HG03520 (cell line): ENCODE data around the gene PIGQ.

Source experiments
- ATAC-seq: cut with Tn5 transposase; IDR thresholded peaks from one replicate; pipeline ENCODE4 v1.9.1; 2021; ENCODE audit warnings: mild to moderate bottlenecking, moderate library complexity; ENCODE audit not compliant: unreplicated experiment

PIGQ gene

DNA sequence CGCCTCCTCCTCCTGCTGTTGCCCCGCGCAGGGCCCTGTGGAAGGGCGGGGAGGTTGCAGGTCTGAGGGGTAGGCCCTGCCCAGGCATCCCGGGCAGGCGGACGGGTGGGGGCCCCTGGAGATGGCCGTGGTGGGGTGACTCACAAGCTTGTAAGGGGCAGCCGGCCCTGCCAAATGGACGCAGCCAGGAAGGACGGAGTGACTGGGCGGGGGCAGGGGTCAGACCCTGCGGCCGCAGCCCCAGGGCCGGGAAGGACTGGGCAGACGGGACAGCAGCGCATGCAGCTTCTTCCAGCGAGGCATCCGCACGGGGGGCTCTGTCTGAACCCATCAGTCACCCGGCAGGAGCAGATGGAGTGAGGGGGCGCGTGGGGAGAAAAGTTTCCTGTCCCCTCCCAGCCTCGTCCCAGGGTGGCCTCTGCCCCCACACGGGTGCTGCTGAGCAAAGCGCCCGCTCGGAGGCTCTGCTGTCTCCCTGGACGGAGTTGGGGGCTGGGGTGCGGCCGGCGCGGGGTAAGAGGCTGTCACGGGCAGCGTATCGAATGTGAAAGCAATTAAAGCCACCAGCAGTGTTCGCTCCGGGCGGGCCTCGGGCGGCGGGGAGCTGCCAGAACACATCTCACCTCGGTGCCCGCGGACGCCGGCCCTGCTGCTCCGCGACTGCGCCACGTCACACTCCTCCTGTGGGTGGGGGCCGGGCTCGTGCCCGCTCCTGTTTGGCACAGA lies 15.0 kb upstream of the PIGQ start:
- ATAC-seq: no peak

DNA sequence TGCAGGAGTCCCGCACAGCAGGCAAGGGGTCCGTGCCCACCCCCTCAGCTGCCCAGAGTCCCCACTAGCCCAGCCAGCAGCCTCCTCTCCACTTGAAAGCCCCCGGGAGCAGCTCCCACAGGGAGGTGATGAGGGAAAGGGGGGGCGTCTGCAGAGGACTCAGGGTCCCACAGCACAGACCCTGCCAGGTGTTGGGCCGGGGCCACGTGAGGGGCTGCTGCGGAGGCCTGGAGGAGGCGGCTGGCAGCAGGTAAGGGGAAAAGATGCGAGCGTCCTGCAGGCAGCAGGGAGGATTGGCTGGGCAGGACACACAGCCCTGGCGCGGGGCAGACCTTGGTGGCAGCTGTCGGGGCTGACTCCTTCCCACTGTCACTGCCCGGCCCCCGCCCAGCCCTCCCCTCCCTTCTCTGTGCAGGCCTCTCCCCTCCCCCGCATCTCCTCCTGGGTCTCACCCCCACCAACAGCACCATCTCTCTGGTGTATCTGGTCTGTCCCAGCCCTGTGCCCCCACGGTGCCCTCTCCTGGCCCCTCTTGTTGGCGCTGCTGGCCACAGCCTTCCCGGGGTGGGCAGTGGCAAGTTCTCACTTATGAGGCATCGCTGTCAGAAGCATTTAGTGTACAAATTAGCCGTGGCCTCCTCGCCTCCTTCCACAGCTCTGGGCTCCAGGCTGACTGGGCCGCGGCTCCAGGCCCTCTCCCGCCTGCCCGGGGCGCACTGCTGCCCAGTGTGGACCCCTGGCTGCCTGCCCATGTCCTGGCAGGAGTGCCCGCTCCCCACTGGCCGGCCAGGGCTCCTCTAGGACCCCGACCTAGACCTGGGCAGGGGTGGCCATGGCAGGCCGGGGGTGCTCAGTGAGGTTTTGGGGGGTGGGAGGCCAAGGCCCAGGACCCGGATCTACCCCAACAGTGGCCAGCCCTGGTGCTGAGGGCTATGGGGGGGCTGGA lies 14.0 kb upstream of the PIGQ start:
- no peak for ATAC-seq

DNA sequence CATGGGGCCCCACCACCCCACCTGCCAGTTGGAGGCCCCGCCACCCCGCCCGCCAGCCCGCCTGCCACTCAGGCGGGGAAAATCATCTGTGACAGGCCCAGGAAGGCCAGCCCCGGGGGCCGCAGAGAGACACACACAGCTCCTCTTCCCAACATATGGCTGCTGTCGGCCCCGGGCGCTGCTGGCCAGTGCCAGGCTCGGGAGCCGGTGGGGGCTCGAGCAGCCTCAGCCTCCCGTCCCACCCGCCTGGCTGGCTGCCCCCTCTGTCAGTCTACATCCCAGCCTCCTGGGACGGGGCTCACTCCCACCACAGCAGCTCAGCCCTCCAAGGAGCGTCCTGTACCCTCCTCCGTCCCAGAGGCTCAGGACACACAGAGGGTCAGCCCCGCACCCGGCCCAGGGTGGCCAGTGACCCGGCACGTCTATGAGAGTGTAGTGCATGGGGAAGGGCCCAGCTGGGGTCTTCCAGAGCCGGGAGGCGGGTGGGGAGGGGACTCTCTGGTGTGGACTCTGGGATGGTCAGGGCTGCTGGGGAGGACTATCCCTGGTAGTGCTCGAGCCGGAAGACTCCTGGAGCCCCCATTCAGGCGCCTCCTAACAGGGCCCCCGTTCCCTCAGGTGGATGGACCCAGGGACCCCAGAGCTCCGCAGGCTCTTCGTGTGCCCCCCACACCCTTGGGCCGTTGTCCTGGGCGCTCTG lies 13.1 kb upstream of the PIGQ start:
- no peak for ATAC-seq

DNA sequence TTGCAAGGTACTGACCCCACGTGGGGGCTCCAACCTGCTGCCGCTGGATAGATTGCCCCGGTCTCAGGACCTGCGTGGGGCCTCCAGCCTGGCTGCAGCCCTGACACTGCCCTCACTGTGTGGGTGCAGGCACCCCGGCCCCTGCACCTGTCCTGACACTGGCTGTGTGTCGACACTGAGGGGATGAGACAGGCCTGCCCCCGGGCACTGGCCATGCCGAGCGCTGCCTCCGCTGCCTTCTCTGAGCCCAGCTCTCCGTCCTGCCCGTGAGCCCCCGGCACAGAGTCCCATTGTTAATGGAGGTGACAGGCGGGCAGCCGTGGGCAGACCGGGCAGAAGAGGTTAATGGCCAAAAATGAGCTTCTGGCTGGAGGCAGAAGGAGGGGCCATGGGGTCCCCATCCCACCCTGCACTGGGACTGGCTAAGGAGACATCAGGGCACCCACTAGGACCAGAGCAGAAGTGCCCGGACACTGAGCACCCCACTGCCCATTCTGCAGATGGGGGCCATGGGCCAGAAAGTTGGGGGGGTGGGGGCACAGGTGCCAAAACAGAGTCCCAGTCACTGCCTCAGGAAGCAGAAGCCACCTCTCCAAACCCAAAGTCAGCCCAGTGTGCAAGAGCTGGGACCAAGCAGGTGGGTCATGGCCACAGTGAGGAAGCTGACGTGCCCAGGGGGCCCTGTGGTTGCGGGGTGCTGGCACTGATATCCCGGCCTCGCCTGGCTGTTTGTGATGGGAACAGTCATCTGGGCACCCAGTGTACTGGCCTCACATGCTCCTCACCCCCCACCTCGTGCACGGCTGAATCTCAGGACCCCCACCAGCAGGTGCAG lies 12.1 kb upstream of the PIGQ start:
- ATAC-seq: no peak

DNA sequence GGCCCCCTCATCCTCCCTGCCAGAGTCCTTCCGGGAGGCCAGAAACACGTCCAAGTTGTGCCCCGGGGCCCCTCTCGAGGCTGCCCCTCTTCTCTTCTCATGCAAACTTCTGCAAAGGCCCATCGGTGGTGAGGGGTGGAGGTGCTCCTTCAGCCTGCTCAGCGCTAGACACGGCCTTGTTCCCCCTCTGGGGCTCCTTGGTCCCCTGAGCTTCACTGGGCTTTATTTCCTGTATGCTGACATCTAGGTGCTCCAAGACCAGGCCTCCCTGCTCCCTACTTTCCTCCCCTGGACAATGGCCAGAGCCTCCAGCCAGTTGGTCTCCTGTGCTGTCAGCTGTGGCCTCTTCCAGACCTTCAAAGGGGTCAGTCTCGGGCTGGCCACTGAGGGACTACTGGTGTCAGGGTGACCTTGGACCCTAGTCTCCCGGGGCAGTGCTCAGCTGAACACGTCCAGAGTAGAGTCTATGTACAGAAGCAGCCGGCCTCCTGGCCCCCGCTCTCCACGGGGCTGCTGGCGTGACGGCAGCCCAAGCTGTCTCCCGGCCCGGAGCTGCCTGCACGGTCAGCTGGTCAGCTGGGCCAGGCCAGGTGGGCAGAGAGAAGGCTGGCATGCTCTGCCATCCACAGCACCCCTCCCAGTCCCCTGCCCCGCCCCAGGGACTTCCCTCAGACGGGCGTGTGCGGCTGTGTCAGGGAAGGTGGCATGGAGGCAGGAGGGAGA lies 11.3 kb upstream of the PIGQ start:
- no peak for ATAC-seq

DNA sequence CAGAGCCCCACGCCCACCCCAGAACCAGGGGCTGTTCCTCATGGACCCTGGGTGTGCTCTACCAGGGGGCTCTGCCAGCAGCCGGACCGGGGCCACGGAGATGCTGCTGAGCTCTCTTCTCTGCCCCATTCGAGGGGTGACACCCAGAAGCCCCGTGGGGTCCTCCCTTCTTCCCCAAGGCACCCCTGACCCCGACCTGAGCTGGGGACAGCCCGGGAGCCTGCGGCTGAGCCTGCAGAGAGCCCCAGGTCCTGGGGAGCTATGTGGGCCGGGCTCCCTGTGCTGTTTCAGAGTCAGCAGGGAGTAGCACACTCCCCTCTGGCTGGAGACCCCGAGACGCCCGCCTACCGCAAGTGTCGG lies 10.8 kb upstream of the PIGQ start:
- no peak for ATAC-seq

DNA sequence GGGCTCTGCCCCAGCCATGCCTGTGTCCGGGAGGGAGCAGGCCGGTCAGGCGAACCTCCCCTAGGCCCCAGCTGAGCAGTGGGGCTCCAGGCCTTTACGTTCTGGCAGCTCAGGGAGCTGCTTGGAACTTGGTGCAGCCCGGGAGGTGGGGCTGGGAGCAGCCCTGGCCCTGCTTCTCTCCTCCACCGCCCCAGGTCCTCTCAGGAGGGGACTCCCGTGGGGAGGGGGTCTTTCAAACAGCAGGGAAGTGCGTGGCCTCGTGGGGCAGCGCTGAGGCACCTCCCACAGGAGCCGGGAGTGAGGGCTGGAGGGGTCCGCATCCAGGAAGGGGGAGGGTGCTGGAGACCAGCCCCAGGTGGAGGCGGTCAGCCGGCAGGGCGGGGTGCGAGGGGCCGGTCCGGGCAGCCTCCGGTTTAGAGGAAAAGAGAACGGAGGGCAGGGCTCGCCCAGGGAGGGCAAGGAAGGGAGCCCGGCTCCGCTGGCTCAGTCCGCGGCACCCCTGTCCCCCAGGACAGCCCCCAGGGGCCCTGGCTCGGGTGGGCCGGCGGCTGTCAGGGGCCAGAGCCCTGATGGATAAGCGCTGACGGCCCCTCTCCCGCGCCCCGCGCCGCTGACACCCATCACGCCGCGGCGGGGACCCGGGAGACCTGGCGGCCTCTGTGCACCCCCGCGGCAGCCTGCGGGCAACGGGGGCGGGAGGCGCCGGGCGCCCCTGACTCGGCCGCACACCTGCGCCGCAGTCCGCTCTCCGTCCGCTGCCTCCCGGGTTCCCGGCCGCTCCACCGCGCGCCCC lies 10.2 kb upstream of the PIGQ start:
- ATAC-seq: no peak

DNA sequence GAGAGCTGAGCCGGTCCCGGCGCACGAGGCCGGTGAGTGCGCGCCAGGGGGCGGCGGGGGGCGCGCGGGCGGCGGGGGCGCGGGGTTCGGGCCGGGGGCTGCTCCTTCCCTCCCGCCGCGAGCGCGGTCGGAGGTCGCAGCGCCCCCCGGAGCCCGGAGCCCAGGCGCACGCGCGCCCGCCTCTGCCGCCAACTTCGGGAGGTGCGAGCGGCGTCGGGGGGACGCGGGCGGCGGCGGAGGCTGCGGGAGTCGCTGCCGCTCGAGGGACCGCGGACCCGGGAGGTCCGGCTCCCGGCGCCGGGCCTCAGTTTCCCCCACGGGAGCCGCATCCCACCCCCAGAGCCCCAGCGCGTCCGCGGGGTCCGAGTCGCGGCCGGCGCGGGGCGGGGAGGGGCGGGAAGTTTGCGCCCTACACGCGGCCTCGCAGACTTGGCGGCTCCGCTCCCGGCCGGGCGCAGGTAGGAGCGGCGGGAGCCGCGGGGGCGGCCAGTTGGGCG lies 9.5 kb upstream of the PIGQ start, which contains the start of gene PRR35:
PRR35 (plus strand) TSS at position 191 of the 497 bp plus-strand sequence. CDS start 2,901 bp downstream, outside the sequence.
- no peak for ATAC-seq

DNA sequence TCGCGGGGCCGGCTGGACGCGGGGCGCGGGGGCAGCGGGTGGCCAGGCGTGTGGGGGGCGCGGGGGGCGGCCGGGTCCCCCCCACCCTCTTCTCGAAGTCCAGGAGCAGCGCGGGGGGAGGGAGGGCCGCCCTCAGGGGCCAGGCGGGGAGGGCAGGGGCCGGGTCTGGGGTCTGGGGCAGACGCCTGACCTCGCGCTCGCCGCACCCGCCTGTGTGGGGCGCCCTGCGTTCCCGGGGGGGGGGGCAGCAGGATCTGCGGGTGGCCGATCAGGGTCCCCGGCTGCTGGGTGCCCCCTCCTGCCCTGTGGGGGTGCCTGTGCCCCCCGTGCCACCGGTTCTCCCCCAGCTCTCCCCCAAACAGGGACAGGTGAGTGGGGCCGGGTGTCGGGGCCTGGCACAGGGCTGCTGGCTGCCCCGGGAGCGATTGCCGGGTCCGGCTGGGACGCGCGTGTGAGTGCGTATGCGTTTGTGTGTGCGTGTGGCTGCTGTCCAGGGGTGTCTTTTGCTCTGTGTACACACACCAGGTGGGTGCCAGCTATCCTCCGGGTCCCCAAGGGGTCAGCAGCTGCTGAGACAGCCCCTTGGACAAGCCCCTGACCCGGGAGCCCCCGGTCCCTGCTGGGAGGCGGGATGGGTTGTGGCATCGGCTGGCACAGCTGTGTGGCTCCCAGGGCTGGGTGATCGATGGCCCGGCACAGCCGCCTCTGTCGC lies 8.9 kb upstream of the PIGQ start:
- no peak for ATAC-seq

DNA sequence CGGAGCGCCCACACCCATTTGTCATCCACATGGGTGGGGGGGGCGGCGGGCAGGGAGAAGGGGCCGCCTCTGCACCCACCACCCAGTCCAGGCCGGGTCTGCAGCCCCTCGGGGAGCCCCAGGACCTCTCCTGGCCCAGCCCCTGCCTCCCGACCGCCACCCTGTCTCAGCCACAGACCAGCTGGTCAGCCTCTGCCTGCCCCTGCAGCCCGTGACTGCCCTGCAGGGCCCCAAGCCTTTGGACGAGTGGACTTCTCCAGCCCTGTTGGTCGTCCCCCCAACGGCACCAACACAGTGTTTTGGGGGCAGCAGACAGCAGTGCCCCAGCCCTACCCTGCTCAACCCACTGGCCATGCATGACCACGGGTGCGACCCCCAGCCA lies 8.4 kb upstream of the PIGQ start:
- ATAC-seq: no peak

DNA sequence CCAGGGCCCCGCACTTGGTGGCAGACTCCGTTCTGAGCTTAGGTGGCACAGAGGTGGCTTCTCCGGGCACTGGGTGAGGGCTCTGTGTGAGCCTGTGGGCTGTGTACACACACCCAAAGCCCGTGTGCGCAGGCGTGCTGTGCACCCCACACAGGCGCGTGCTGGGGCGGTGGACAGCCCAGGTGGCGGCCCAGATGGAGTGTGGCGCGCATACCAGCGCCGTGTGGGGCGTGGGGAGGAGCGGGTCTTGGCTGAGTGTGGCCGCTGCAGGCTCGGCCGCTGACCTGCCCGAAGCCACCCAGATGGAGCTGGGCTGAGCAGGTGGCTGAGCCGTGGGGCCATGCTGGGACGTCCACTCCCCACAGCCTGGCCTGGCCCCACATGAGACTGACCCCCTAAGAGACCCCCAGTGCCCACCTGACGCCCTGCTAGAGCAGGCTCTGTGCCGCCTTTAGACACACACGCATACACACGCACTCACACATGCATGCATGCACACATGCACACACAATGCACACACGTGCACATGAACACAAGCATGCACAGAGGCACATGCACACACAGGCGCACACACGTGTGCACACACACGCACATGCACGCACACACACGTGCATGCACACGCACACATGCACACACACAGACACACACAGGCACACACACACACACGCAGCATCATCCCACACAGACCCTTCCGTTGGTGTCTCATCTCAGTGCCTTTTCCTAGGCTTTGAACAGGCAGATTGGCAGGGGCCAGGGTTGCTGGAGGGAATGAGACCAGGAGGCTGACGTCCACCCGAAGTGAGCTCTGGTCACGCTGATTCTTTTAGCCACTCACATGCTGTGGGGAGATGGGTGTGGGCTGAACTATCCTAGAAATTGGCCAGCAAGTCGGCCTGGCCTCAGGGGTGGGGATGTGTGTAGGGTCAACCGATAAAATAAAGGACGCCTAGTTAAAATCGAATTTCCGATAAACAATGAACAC lies 7.5 kb upstream of the PIGQ start:
- no peak for ATAC-seq

DNA sequence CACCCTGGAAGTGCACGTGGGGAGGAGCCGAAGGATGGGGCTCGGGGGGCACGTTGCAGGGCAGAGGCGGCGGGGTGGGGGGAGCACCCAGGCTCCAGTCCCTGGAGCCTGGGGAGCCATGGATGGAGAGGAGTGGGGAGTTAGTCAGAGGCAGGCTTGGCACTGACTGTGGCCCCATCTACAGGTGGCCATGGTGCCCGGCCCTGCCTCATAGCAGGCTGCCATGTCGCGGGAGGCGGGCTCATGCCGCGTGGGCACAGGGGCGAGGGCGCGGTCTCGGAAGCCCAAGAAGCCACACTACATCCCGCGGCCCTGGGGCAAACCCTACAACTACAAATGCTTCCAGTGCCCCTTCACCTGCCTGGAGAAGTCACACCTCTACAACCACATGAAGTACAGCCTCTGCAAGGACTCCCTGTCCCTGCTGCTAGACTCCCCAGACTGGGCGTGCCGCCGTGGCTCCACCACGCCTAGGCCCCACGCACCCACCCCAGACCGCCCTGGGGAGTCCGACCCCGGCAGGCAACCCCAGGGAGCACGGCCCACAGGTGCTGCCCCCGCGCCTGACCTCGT lies 6.6 kb upstream of the PIGQ start:
- ATAC-seq: no peak

DNA sequence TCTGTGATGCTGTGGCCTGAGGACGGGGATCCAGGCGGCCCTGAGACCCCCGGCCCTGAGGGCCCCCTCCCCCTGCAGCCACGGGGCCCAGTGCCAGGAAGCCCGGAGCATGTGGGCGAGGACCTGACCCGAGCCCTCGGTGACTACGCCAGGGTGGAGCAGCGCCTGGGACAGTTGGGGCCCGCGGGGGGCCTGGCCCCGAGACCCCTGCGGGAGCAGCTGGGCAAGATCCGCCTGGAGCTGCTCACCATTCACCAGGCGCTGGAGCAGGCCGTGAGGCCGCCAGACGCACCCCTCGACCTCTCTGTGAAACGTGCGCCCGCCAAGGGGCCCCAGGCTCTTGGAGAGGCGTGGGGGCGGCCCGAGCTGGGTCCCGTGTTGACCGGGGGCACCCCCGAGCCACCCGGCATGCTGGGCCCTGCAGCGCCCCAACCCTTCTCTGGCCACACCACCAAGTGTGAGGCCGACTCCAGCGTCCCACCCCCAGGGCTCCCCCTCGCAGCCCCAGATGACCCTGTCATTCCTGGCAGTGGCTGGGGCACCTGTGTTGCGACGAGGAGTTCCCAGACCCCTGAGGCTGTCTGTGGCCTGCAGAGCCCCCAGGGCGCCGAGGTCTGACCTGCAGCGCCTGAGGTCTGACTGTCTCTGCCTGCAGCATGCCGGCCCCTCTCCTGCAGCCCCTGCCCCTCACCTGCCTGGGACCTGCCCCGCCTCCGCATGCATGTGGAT lies 4.9 kb upstream of the PIGQ start:
- ATAC-seq: no peak

DNA sequence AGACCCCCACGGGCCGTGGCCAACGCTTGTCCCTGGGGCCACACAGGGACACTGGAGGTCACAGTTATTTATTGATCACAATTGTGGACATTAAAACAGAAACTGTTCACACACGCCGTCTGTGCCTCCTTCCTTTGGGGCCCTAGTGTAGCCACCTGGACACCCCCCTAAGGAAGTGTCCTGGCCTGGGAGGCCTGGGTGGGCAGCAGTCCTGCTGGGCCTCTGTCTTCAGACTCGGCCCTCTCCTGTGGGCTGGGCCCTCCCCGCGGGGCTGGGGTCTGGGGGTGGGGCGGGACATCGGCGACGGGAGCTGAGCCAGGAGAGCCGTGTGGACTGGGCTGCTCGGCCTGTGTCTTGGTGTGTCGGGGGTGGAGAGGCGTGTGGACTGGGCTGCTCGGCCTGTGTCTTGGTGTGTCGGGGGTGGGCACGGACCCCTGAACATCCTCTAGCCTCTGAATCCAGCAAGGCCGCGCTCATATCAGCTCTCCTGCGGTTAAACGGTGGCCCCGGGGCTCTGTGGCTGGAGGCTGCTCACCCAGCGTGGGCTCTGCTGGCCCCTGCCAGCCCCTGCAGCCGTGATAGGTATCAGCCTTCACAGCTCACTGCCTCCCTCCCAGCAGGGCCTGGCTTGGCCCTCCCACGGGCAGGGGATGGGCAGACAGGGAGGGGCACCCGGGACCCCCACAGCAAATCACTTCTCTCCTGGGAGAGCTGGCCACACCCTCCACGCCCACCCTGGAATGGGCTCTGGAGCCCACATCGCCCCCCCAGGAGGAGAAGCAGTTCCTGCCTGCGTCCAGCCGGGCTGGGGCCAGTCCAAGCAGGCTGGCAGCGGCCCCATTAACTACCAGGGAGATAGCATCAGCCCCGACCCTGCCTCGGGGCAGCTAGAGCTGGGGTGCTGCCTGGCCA lies 4.1 kb upstream of the PIGQ start:
- ATAC-seq: no peak
